ENCODE results near the gene ZNF652. TPM values are rescaled to one million over a fixed set of nuclear protein-coding genes. Genes with fewer than 3 reads are reported as not detected.

Gene ZNF652
- total RNA-seq, 2 experiments from 2014 or later, result 33.7 to 34.9 TPM

GRCh38 chr17:49373115-49373514 lies 11.1 kb upstream of the ZNF652 start:
- Histone ChIP-seq H3K27ac (ENCODE audit: low read depth in 1 of 2, low read length in 2 of 2) (no peak overlapping the region), H3K27me3 (ENCODE audit: control insufficient read depth in 1 of 2, insufficient read depth in 2 of 2, low read length in 2 of 2) (no peaks in the 10 kb centered on the region), H3K4me3 (ENCODE audit: low read length) (no peak overlapping the region), H3K9me3 (ENCODE audit: control insufficient read depth in 1 of 2, insufficient read depth in 1 of 2, low read length in 2 of 2) (no peaks in the 10 kb centered on the region), H3K4me1 (ENCODE audit: insufficient read depth, low read length) (peaks cover 3% of the 10 kb centered on the region), H3K36me3 (ENCODE audit: insufficient read depth, low read length) (no peaks in the 10 kb centered on the region)
- DNase-seq (no peak), ATAC-seq (ENCODE audit: poor library complexity) (no peak)
- TF ChIP-seq CTCF (IDR thresholded peaks at IDR 0.05), result no peak
- CTCF ChIA-PET, result interaction anchor here (1.4 kb wide), 1 partner anchor 82 kb away, joined by 3 read pairs; no protein-coding TSS in a partner anchor
- Mint-ChIP-seq H3K27me3 (no peaks in the 10 kb centered on the region), H3K9me3 (no peaks in the 10 kb centered on the region), H3K27ac (no peak overlapping the region), H3K4me1 (ENCODE audit: low read depth) (peaks cover 4% of the 10 kb centered on the region), H3K36me3 (ENCODE audit: low read depth) (no peaks in the 10 kb centered on the region), H3K4me3 (no peak overlapping the region)
- intact Hi-C loops (cut with DNase I, micrococcal nuclease), result no loop called here
- POLR2A ChIA-PET, result no interaction called here

GRCh38 chr17:49372425-49372824 lies 10.4 kb upstream of the ZNF652 start:
- DNase-seq (no peak), ATAC-seq (ENCODE audit: poor library complexity) (no peak)
- Histone ChIP-seq H3K27ac (ENCODE audit: low read depth in 1 of 2, low read length in 2 of 2) (no peak overlapping the region), H3K4me3 (ENCODE audit: low read length) (no peak overlapping the region), H3K36me3 (ENCODE audit: insufficient read depth, low read length) (no peaks in the 10 kb centered on the region), H3K4me1 (ENCODE audit: insufficient read depth, low read length) (peaks cover 5% of the 10 kb centered on the region), H3K27me3 (ENCODE audit: control insufficient read depth in 1 of 2, insufficient read depth in 2 of 2, low read length in 2 of 2) (no peaks in the 10 kb centered on the region), H3K9me3 (ENCODE audit: control insufficient read depth in 1 of 2, insufficient read depth in 1 of 2, low read length in 2 of 2) (no peaks in the 10 kb centered on the region)
- ChIA-PET POLR2A (no interaction called here), CTCF (interaction anchor here (1.4 kb wide), 1 partner anchor 81 kb away, joined by 3 read pairs; no protein-coding TSS in a partner anchor)
- peaks cover 4% of the 10 kb centered on the region for H3K4me1 Mint-ChIP-seq (ENCODE audit: low read depth)
- no peaks in the 10 kb centered on the region for H3K27me3 Mint-ChIP-seq
- no peaks in the 10 kb centered on the region for H3K9me3 Mint-ChIP-seq
- H3K4me3 Mint-ChIP-seq, result no peak overlapping the region
- no peak overlapping the region for H3K27ac Mint-ChIP-seq
- no peak for TF ChIP-seq CTCF (IDR thresholded peaks at IDR 0.05)
- H3K36me3 Mint-ChIP-seq (ENCODE audit: low read depth), result no peaks in the 10 kb centered on the region
- intact Hi-C loops (cut with DNase I, micrococcal nuclease), result no loop called here

GRCh38 chr17:49370971-49371834 lies 9.2 kb upstream of the ZNF652 start:
- Histone ChIP-seq H3K27ac (ENCODE audit: low read depth in 1 of 2, low read length in 2 of 2) (no peak overlapping the region), H3K4me3 (ENCODE audit: low read length) (no peak overlapping the region), H3K36me3 (ENCODE audit: insufficient read depth, low read length) (no peaks in the 10 kb centered on the region), H3K9me3 (ENCODE audit: control insufficient read depth in 1 of 2, insufficient read depth in 1 of 2, low read length in 2 of 2) (no peaks in the 10 kb centered on the region), H3K4me1 (ENCODE audit: insufficient read depth, low read length) (peaks cover 6% of the 10 kb centered on the region), H3K27me3 (ENCODE audit: control insufficient read depth in 1 of 2, insufficient read depth in 2 of 2, low read length in 2 of 2) (no peaks in the 10 kb centered on the region)
- Mint-ChIP-seq H3K4me1 (ENCODE audit: low read depth) (peaks cover 4% of the 10 kb centered on the region), H3K36me3 (ENCODE audit: low read depth) (no peaks in the 10 kb centered on the region), H3K27ac (no peak overlapping the region), H3K4me3 (no peak overlapping the region), H3K9me3 (no peaks in the 10 kb centered on the region), H3K27me3 (no peaks in the 10 kb centered on the region)
- intact Hi-C loops (cut with DNase I, micrococcal nuclease), result no loop called here
- ChIA-PET POLR2A (interaction anchor here (0.8 kb wide), 1 partner anchor 29 kb away, joined by 3 read pairs; no protein-coding TSS in a partner anchor), CTCF (interaction anchor here (0.6 to 3.1 kb wide), 3 partner anchors 37 to 190 kb away, joined by 3 to 13 read pairs (median 4); no protein-coding TSS in a partner anchor)
- DNase-seq (no peak), ATAC-seq (ENCODE audit: poor library complexity) (no peak)
- no peak for TF ChIP-seq CTCF (IDR thresholded peaks at IDR 0.05)
